CD4-positive, alpha-beta T cell treated with Interleukin-2 at 100 ng/mL for 4 hours (primary cell): ENCODE results near the gene NOMO2.
"Not testable (repeated sequence)": the region's sequence is repeated elsewhere in the genome, so short reads cannot be mapped to it uniquely, and the experiment has no call there.

Experiments
- DNase-seq: peaks from one replicate; pipeline ENCODE4 v3.0.0-alpha.2; 2020; ENCODE audit warnings: low spot score

The NOMO2 gene

DNA sequence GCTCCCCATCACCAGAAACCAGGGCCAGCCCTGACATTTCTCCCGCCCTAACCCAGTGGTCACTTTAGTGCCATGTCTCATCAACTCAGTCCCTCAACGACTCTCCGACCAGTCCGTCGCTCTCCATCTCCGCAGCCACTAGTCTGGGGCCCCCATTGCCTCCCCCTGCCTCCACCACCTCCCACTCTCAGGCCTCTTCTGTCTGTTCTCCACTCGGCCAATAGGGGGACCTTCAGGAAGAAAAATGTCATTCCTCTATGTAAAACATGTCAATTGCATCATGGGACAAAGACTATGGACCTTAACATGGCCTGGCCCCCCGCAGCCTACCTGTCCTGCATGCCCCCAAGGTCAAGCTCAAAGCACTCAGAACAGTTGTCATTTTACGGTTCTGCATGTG, 39.3 kb downstream of the NOMO2 start:
- DNase-seq = not testable (repeated sequence)

DNA sequence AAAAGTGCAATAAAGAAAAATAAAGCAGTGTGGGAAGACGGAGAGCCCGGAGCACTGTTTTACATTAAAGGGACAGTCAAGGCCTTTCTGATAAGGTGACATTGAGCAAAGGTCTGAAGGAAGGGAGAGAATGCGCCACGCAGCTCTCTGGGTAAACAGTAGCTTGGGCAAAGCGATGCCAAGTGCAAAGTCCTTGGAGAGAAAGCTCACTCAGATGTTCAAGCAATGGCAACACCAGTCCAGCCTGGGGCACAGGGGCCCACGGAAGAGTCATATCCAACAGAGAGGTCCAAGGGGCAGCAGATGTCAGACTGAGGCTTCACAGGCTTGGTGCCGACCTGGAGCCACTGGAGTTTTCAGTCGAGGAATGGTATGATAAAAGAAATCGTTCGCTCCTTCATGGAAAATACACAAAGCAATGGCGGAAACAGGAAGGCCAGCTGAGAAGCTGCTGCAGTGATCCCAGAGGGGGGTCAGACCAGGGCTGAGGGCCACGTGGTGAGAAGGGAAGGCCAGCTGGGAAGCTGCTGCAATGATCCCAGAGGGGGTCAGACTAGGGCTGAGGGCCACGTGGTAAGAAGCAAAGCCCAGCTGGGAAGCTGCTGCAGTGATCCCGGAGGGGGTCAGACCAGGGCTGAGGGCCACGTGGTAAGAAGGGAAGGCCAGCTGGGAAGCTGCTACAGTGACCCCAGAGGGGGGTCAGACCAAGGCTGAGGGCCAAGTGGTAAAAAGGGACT, 40.3 kb downstream of the NOMO2 start:
- DNase-seq = not testable (repeated sequence)

DNA sequence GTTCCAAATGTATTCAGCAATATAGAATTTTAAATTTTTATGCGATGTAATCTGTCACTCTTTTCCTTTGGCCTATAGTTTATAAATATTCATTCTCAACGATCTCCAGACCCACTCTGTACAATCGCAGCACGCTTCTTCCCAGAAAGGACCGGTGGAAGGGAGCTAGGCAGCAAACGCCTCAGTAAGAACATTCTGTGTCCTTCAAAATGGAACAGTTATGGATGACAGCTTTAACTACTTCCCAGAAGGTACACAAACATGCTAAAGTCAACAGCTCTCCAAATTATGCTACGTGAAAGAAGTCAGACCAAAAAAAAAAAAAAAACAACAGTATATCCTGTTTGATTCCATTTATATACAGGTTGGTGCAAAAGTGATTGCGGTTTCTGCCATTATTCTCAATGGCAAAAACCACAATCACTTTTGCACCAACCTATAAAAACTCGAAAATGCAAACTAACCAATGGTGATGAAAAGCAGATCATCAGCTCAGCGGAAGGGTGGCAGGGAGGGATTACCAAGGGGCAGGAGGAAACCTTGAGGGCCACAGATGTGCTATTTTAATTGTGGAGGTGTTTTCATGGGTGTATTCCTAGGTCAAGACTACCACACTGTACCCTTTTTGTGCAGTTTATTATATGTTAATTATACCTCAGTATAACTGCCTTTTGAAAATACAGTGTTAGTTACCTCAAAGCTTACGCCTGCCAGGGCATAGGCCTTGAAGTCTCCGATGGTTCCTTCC, 43.2 kb downstream of the NOMO2 start:
- DNase-seq = not testable (repeated sequence)

DNA sequence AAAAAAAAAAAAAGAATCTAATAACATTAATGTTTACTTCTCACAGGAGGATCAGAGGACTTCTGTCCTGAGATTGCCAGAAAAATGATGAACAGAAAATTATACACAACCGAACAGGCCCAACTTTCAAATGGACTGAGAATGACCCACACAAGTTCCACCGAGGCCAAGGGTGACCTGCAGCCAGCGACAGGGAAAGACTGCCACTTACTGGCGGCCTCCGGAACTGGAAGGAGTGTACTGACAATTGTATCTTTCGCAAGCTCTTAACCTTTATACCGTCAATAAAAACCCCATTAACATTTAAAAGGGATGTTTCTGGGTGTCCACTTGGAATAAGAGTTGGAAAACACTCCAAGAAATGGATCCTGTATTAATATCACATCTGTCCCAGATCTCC, 63.5 kb downstream of the NOMO2 start:
- DNase-seq = not testable (repeated sequence)

DNA sequence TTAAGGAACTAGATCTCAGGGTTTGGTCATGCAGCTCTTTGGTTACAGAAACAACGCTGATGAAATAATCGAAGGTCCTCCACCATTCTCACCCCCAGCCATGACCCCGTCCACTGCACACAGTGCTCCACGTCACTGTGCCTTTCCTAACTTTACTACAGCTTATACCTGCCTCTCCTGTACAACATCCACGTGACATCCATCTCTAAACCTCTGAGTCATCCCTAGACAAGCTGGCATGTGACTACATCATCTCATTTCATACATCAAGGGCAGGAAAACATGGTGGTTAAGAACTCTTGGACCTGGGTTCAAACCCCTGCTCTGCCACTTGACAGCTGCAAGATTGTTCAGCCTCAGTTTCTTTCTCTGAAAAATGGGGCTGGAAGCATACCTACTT, 64.9 kb downstream of the NOMO2 start:
- DNase-seq = not testable (repeated sequence)

DNA sequence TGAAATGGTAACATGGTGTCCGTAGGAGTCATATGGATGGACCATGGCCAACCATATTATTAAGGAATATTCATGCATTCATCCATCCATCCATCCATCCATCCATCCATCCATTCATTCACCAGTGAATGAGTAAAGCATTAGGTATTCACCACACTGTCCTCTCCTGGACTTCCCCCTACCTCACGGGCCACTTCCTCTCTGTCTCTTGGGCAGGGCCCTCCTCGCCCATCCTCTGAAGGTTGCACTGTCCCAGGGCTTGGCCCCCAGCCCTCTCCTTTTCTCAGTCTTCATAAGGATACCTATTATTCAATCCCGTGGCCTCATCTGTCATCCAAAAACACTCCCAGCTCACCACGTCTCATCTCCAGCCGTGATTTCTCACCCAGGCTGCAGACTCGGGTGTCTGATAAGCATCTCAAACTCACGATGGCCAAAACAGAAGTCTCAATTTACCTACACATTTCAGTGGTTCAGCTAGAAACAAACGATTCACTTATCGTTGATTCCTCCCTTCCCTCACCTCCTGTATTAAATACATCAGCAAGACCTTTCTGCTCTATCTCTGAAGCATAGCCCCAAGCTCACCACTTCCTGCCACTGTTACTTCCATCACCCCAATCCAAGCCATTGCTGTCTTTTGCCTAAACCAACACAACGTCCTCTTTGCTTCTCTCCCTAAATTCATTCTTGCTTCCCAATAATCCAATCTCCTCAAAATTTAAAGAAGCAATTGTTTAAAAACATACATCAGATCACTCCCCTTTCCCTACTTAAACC, 69.6 kb downstream of the NOMO2 start:
- not testable (repeated sequence) for DNase-seq

DNA sequence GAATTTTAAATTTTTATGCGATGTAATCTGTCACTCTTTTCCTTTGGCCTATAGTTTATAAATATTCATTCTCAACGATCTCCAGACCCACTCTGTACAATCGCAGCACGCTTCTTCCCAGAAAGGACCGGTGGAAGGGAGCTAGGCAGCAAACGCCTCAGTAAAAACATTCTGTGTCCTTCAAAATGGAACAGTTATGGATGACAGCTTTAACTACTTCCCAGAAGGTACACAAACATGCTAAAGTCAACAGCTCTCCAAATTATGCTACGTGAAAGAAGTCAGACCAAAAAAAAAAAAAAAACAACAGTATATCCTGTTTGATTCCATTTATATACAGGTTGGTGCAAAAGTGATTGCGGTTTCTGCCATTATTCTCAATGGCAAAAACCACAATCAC, 125.9 kb downstream of the NOMO2 start:
- DNase-seq = not testable (repeated sequence)

DNA sequence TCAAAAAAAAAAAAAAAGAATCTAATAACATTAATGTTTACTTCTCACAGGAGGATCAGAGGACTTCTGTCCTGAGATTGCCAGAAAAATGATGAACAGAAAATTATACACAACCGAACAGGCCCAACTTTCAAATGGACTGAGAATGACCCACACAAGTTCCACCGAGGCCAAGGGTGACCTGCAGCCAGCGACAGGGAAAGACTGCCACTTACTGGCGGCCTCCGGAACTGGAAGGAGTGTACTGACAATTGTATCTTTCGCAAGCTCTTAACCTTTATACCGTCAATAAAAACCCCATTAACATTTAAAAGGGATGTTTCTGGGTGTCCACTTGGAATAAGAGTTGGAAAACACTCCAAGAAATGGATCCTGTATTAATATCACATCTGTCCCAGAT, 146.1 kb downstream of the NOMO2 start:
- DNase-seq = not testable (repeated sequence)

DNA sequence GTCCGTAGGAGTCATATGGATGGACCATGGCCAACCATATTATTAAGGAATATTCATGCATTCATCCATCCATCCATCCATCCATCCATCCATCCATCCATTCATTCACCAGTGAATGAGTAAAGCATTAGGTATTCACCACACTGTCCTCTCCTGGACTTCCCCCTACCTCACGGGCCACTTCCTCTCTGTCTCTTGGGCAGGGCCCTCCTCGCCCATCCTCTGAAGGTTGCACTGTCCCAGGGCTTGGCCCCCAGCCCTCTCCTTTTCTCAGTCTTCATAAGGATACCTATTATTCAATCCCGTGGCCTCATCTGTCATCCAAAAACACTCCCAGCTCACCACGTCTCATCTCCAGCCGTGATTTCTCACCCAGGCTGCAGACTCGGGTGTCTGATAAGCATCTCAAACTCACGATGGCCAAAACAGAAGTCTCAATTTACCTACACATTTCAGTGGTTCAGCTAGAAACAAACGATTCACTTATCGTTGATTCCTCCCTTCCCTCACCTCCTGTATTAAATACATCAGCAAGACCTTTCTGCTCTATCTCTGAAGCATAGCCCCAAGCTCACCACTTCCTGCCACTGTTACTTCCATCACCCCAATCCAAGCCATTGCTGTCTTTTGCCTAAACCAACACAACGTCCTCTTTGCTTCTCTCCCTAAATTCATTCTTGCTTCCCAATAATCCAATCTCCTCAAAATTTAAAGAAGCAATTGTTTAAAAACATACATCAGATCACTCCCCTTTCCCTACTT, 152.2 kb downstream of the NOMO2 start:
- DNase-seq = not testable (repeated sequence)

DNA sequence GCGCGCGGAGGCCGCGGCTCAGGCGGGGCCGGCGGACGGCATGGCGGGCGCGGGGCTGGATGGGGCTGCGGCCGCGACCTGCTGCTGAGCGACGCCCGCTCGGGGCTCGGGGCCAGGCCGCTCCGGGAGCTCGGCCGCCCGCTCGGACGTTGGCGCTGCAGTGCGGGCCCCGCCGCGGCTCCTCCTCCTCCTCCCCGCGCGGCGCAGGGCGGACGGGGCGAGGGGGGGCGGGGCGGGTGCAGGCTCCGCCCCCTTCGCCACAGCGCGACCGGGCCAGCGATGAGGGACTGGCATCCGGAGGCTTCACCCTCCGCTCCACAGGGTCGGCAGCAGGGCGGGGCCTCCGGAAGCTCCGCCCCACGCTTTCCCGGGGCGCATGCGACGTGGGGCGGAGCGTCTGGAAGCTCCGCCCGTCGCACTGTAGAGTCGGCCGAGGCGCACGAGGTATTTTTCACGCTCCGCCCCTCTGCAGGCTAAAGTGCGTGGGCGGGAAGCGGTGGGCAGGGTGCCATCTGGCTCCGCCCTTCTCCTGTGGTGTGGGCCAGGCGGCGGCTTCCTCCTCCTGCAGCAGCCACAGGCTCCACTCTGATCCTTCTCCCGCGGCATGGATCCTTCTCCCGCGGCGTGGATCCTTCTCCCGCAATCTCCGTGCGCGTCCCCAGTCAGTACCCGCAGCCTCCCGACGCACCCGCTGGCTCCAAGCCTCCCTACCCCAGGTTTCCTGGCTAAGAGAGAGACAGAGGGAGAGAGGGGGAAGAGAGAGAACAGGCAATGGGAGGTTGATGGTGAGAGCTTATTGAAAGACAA, 159.8 kb downstream of the NOMO2 start:
- not testable (repeated sequence) for DNase-seq

DNA sequence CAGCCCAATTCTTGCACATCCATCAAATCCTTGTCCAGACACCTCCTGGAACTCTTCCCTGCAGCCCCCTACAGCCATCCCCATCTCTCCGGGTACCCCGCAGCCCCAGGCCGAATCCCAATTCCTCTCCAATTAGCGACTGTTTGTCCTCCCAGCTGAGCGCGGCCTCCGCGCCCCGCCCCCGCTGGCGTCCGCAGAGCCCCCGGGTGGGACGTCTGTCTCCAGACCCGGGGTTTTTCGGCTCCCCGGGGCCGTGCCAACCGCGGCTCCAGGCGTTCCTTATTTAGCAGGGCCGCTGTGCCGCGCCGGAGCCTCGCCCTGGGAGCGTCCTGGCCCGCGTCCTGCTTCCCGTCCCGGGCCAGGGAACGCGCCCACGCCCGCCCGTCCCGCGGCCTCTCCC, 160.7 kb downstream of the NOMO2 start:
- DNase-seq = not testable (repeated sequence)

DNA sequence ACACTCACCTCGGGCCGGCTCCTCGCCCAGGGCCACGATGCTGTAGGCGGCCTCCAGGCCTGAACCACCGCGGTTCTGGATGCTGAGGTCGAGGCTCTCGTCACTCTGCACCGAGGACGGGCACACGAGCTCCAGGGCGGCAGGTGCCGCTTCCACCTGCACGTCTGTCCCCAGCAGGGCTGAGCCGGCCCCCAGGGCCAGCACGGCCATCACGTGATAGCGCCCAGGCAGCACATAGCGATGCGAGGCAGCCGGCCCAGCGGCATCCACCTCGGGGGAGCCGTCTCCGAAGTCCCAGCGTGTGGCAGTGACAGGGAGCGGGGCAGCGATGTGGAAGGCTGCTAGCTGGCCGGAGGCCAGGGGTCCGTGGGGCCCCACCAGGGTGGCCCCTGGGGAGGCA, 167.5 kb downstream of the NOMO2 start:
- DNase-seq = not testable (repeated sequence)

DNA sequence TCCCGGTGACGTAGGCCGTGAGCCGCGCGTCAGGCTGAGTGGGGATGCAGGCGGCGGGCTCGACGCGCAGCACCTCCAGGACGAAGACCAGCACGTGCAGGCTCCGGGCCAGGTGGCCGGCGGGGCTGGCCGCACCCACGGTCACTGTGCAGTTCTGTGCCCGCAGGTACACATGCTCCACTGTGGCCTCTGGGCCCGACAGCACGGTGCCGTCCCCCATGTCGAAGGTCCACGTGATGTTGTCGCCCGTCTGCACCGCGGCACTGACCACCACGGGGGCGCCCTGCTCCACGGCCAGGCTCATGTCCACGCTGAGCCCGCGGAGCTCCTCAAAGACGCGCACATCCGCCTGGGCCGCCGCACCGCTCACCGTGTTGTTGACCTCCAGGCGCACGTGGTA, 174.1 kb downstream of the NOMO2 start:
- DNase-seq = not testable (repeated sequence)

DNA sequence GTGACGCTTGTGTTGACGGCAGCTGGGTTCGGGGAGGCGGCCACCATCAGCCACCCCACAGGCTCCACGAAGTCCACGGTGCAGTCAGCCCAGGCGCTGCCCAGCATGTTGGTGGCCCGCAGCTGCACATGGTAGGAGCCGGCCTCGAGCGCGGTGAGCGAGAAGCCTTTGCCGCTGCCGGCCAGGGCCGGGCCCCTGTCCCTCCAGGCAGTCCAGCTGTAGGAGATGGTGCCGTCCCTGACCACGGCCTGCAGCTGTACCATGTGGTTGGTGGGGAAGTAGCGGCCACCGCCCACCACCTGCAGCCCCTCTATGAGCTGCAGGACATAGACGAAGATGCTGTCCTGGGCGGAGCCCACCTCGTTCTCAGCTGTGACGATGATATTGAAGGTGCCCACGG, 175.4 kb downstream of the NOMO2 start:
- not testable (repeated sequence) for DNase-seq

DNA sequence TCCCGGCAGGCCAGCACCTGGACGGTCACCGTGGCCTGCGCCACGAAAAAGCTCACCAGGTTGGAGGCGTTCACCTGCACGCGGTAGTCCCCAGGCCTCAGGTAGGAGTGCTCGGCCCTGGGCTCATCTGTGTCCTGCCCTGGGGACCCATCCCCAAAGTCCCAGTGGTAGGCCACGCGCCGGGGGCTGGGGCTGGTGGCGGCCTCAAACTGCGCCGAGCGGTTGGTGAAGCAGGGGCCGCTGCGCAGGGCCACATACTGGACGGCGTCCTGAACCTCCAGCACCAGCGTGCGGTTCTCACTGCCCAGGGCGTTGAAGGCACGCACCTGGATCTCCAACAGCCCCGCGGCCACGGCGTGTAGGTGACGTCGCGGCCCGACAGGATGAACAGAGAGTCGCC, 176.6 kb downstream of the NOMO2 start:
- not testable (repeated sequence) for DNase-seq

DNA sequence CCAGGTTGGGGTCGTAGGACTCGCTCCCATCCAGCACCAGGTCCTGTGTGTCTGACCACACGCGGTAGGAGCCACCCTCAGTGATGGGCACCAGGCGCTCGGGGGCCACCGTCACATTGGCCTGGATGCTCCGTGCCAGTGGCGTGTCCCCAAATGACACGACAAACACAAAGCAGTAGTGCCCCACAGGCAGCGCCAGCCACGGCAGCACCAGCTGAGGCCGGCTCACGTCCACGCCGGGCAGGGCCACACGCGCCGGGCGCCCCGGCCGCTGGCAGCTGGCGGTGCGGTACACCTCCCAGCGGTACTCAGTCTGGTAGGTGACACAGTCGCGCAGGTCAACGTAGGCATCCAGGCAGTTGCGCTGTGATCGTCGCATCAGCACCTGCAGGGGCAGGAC, 177.0 kb downstream of the NOMO2 start:
- not testable (repeated sequence) for DNase-seq

DNA sequence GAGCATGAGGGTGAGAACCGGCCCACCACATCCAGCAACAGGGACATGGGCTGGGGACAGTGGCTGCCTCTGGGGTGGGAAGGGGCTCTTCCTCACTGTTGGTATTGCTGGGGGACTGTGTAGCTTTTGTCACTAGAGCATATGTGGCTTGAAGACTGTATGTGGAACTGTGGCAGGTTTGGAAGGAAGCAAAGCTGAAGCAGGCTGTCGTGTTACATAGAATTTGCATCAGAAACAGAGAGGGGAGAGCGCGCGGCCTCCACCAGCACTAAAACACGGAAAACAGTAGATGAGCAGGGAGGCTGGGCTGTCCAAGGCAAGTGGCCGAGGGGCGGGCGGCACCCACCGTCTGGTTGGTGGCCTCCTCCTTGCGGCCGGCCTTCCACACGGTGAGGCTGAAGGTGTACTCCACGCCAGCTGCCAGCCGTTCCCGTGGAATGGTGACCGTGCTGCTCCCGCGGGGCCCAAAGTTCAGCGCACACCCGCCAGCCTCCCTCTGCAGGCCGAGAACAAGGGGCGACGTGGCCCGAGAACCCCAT, 177.7 kb downstream of the NOMO2 start:
- not testable (repeated sequence) for DNase-seq

DNA sequence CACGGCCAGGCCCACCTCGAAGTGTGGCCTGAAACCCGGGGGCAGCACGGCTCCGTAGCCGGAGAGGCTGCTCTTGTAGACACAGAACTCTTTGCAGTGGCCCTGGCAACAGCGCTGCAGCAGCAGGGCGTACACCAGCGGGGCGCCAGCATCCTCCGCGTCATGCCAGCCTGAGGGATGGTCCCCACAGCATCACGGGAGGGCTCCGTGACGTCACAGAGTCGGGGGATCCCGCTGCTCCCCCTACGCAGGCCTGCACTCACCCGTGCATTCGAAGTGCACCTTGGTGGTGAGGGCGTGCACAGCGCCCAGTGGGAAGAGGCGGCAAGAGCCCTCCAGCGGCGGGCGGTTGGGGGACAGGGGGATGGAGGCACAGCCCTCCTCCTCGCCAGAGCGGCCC, 179.2 kb downstream of the NOMO2 start:
- not testable (repeated sequence) for DNase-seq
